Heart left ventricle (tissue), 16 donors: ENCODE data around the gene ADH6. TPM values are rescaled to one million over a fixed set of nuclear protein-coding genes. Genes with fewer than 3 reads are reported as not detected.
A peak's percentile ranks its signal among the peaks of the same experiment; 100 is the strongest.

Source experiments
- ATAC-seq, 4 donors: fragments of 200-7000 bp; cut with Tn5 transposase; one replicate each; pipeline ENCODE4 v1.9.1; 2020 to 2022; ENCODE audit warnings: moderate library complexity in 4 of 4, mild to moderate bottlenecking in 3 of 4, moderate number of reproducible peaks in 1 of 4
- DNase-seq, 5 donors: peaks; one replicate each; pipeline ENCODE4 v3.0.0-alpha.2; 2020
- H3K27ac ChIP-seq, 12 donors: fragments of 200-600 bp; sonication (generic) in 4 of 12; one replicate each; pipeline versions ENCODE4 v1.5.0 to v1.8.0; 2016 to 2022; ENCODE audit warnings: mild to moderate bottlenecking in 2 of 12
- H3K27me3 ChIP-seq, 9 donors: fragments of 200-600 bp; sonication (generic) in 2 of 9; one replicate each; pipeline versions ENCODE4 v1.5.1 to v1.8.0; 2016 to 2022; ENCODE audit warnings: mild to moderate bottlenecking in 3 of 9
- H3K36me3 ChIP-seq, 9 donors: fragments of 200-600 bp; sonication (generic) in 2 of 9; one replicate each; pipeline versions ENCODE4 v1.5.0 to v1.8.0; 2018 to 2022; ENCODE audit warnings: mild to moderate bottlenecking in 2 of 9
- H3K4me1 ChIP-seq, 12 donors: fragments of 200-600 bp; sonication (generic) in 4 of 12; one replicate each; pipeline versions ENCODE4 v1.5.0 to v1.8.0; 2016 to 2022; ENCODE audit warnings: mild to moderate bottlenecking in 3 of 12
- H3K4me3 ChIP-seq, 12 donors: fragments of 200-600 bp; sonication (generic) in 4 of 12; one replicate each; pipeline versions ENCODE4 v1.5.0 to v1.8.0; 2017 to 2022; ENCODE audit warnings: mild to moderate bottlenecking in 9 of 12, moderate library complexity in 4 of 12
- H3K9me3 ChIP-seq, 12 donors: fragments of 200-600 bp; sonication (generic) in 4 of 12; one replicate each; pipeline versions ENCODE4 v1.5.0 to v1.8.0; 2016 to 2022; ENCODE audit warnings: mild to moderate bottlenecking in 1 of 12
- POLR2A ChIP-seq, 2 donors: fragments of 450-650 bp; IDR thresholded peaks; one replicate each; pipeline ENCODE4 v1.6.1; 2017; ENCODE audit warnings: antibody characterized with exemption in 2 of 2, mild to moderate bottlenecking in 2 of 2, moderate library complexity in 2 of 2
- WGBS, 4 donors: extraction: QIAGEN DNeasy Blood & Tissue Kit in 2 of 4; methylation state at CpG; one replicate each; pipeline versions ENCODE4 v1.1.5 to v1.1.7; 2013 to 2018; 5-methylcytosine and 5-hydroxymethylcytosine counted together
- intact Hi-C, 10 donors: fragments of 100-400 bp; cut with DNase I; formaldehyde crosslinking; loops; one replicate each; pipeline versions ENCODE4 v1.11.1 to v1.14.2; 2022
- polyA plus RNA-seq, 2 donors: library from polyadenylated mRNA; stranded (reverse); fragments of 200-250 nt; gene quantifications; one replicate each; pipeline ENCODE4 v1.2.3, GENCODE V29; 2013
- total RNA-seq, 9 donors: library from RNA; depleted of rRNA in 2 of 9; stranded (reverse); fragments of >200 nt in 2 of 9; fragmentation: NEBNext Ultra II Directional in 3 of 9; extraction: Animal tissue kit (Norgen Biotek cat#: 25700) in 3 of 9; gene quantifications; one replicate each; pipeline versions ENCODE4 v1.1.0 to v1.2.4, GENCODE V29; 2016 to 2023
- TF ChIP-seq, protein P1 (sequence below), 12 donors: fragments of 200-600 bp; sonication (generic) in 4 of 12; IDR thresholded peaks; one replicate each; pipeline versions ENCODE4 v1.5.0 to v1.8.0; 2018 to 2022; ENCODE audit warnings: antibody characterized with exemption in 12 of 12, mild to moderate bottlenecking in 5 of 12
- donor health status: ischemic (EF 13 %, LVEDD 7.1; RV severe dilation, severe dysfunction).
- donor health status: healthy with polysubstance abuse.
- donor health status: DM: no; HTN: yes; CAD: no.
- donor health status: DM: no; HTN: no; CAD: no.
- donor health status: ischemic (EF 25% LVEDD 6.9; RV normal size, moderate dysfunction).
- donor health status: ischemic (EF 25% LVEDD 5.7; RV mildly dilated, moderate dysfunction).
- donor health status: healthy.
- donor health status: DM: yes; HTN: yes; CAD: no.
- donor health status: ischemic (EF 35%, LVEDD 5.7; RV mildly dilated, moderate dysfunction).
- donor health status: nonischemic (EF 11% LVEDD 7.7; RV severe dilation, severe dysfunction).
- donor health status: DM: yes; HTN: yes; CAD: no.
- donor health status: PGD.
- donor health status: ischemic (EF 29% LVEDD 5.4; RV normal size, mild dysfunction).
- donor health status: nonischemic (EF 23%, LVEDD 6.1; RV moderate dilation, normal function).

The ADH6 gene
- total and polyA plus RNA-seq, 11 donors: not detected

GRCh38 chr4:99208719-99209075, 10.3 kb downstream of the ADH6 start:
- H3K9me3 ChIP-seq: no peaks in the 10 kb centered on the region
- H3K27me3 ChIP-seq: no peaks in the 10 kb centered on the region
- H3K4me3 ChIP-seq: no peak overlapping the region
- H3K4me1 ChIP-seq: no peaks in the 10 kb centered on the region
- ATAC-seq: no peak
- intact Hi-C loops: loop anchor here in 3 of 10 donors (10.0 kb wide), 2 partner anchors 96 to 196 kb away; no protein-coding TSS in a partner anchor
- H3K27ac ChIP-seq: peak overlapping the region in 4 of 12 donors; percentile 11 to 51 (median 24)
- DNase-seq: no peak
- WGBS, 4 donors: 81 to 90% (median 88%) methylated on average over 2 of the region's 2 CpGs
- TF ChIP-seq POLR2A (IDR thresholded peaks at IDR 0.05): no peak
- TF ChIP-seq, protein P1, sequence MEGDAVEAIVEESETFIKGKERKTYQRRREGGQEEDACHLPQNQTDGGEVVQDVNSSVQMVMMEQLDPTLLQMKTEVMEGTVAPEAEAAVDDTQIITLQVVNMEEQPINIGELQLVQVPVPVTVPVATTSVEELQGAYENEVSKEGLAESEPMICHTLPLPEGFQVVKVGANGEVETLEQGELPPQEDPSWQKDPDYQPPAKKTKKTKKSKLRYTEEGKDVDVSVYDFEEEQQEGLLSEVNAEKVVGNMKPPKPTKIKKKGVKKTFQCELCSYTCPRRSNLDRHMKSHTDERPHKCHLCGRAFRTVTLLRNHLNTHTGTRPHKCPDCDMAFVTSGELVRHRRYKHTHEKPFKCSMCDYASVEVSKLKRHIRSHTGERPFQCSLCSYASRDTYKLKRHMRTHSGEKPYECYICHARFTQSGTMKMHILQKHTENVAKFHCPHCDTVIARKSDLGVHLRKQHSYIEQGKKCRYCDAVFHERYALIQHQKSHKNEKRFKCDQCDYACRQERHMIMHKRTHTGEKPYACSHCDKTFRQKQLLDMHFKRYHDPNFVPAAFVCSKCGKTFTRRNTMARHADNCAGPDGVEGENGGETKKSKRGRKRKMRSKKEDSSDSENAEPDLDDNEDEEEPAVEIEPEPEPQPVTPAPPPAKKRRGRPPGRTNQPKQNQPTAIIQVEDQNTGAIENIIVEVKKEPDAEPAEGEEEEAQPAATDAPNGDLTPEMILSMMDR (IDR thresholded peaks at IDR 0.05): no peak
- H3K36me3 ChIP-seq: no peaks in the 10 kb centered on the region

- Histone ChIP-seq H3K9me3 (no peaks in the 10 kb centered on the region), H3K4me3 (no peak overlapping the region), H3K27me3 (no peaks in the 10 kb centered on the region), H3K4me1 (peaks cover 0 to 2% (median 0%) of the 10 kb centered on the region in 12 donors), H3K27ac (peak overlapping the region in 4 of 12 donors; percentile 11 to 51 (median 24)), H3K36me3 (no peaks in the 10 kb centered on the region)
- TF ChIP-seq, protein P1 (IDR thresholded peaks at IDR 0.05): no peak
- TF ChIP-seq POLR2A (IDR thresholded peaks at IDR 0.05): no peak
- intact Hi-C loops: loop anchor here in 3 of 10 donors (10.0 kb wide), 2 partner anchors 97 to 197 kb away; no protein-coding TSS in a partner anchor
- no peak for DNase-seq
- ATAC-seq: no peak
- WGBS, 4 donors: 50 to 61% (median 51%) methylated on average over 10 of the region's 10 CpGs
These were observed 10.9 kb downstream of the ADH6 start for GRCh38 chr4:99207911-99208718.

GRCh38 chr4:99207069-99207743, 11.8 kb downstream of the ADH6 start:
- Histone ChIP-seq H3K4me1 (peaks cover 0 to 11% (median 0%) of the 10 kb centered on the region in 12 donors), H3K9me3 (no peaks in the 10 kb centered on the region), H3K27me3 (no peaks in the 10 kb centered on the region), H3K4me3 (no peak overlapping the region), H3K36me3 (no peaks in the 10 kb centered on the region), H3K27ac (peak overlapping the region in 1 of 12 donors; percentile 6)
- no peak for ATAC-seq
- WGBS, 4 donors: 57 to 71% (median 64%) methylated on average over 4 of the region's 4 CpGs
- TF ChIP-seq, protein P1 (IDR thresholded peaks at IDR 0.05): no peak
- TF ChIP-seq POLR2A (IDR thresholded peaks at IDR 0.05): no peak
- intact Hi-C loops: loop anchor here in 3 of 10 donors (10.0 kb wide), 2 partner anchors 98 to 198 kb away; no protein-coding TSS in a partner anchor
- DNase-seq: no peak
